NCI-H146 (cell line): ENCODE measurements around the gene CILP.

ENCODE experiments used
- DNase-seq: peaks from one replicate; lab custom pipeline; 2025; lab: John Stamatoyannopoulos, UW

The CILP gene

GRCh38 chr15:65226221-65226620, 14.9 kb upstream of the CILP start:
- DNase-seq = no peak

- no peak for DNase-seq
Observed at GRCh38 chr15:65223996-65224395, 12.7 kb upstream of the CILP start.

- no peak for DNase-seq
Observed at GRCh38 chr15:65222891-65223290, 11.6 kb upstream of the CILP start.

- no peak for DNase-seq
Observed at GRCh38 chr15:65221697-65222096, 10.4 kb upstream of the CILP start.

GRCh38 chr15:65219137-65219536, 7.9 kb upstream of the CILP start:
- no peak for DNase-seq

GRCh38 chr15:65217526-65218482, 6.5 kb upstream of the CILP start:
- DNase-seq = no peak

GRCh38 chr15:65215496-65215895, 4.2 kb upstream of the CILP start:
- no peak for DNase-seq

GRCh38 chr15:65214010-65214409, 2.7 kb upstream of the CILP start:
- no peak for DNase-seq

GRCh38 chr15:65213241-65213640, 2.0 kb upstream of the CILP start:
- DNase-seq = no peak

GRCh38 chr15:65212097-65212496, 824 bp upstream of the CILP start:
- DNase-seq = peak; percentile 59

- no peak for DNase-seq
Observed at GRCh38 chr15:65211482-65211982, 259 bp upstream of the CILP start.

GRCh38 chr15:65209701-65210643, 1.3 kb downstream of the CILP start:
- no peak for DNase-seq

- DNase-seq = no peak
Observed at GRCh38 chr15:65208647-65209046, 2.6 kb downstream of the CILP start.

- no peak for DNase-seq
Observed at GRCh38 chr15:65207280-65207840, 3.9 kb downstream of the CILP start.

- no peak for DNase-seq
Observed at GRCh38 chr15:65206750-65207149, 4.5 kb downstream of the CILP start.

- DNase-seq = no peak
Observed at GRCh38 chr15:65204931-65205660, 6.2 kb downstream of the CILP start.

- no peak for DNase-seq
Observed at GRCh38 chr15:65204236-65204930, 6.9 kb downstream of the CILP start.

GRCh38 chr15:65201918-65202317, 9.4 kb downstream of the CILP start:
- no peak for DNase-seq

- no peak for DNase-seq
Observed at GRCh38 chr15:65198571-65198970, 12.7 kb downstream of the CILP start.

- no peak for DNase-seq
Observed at GRCh38 chr15:65197337-65197645, 14.0 kb downstream of the CILP start.
